HCT116 (cell line): ENCODE results near the gene STPG1. TPM values are rescaled to one million over a fixed set of nuclear protein-coding genes. Genes with fewer than 3 reads are reported as not detected.

Experiments
- ATAC-seq: fragments of 200-7000 bp; cut with Tn5 transposase; 2 replicates; pipeline ENCODE4 v1.9.1; 2020; ENCODE audit warnings: mild to moderate bottlenecking, moderate library complexity
- BruUV-seq: library from RNA; stranded (reverse); fragments of 400-500 nt; replicated peaks from 2 replicates; lab custom pipeline; 2021; lab: Mats Ljungman, UMichigan
- CTCF ChIA-PET: fragments of 300-600 bp; sonication (Branson Sonifier 250); formaldehyde crosslinking; loops from one replicate; lab custom pipeline; 2021; ENCODE audit warnings: antibody characterized with exemption; lab: Charles Lee
- POLR2A ChIA-PET: fragments of 300-600, 350-600 bp; sonication (Branson Sonifier 250); formaldehyde crosslinking; loops from one replicate; lab custom pipeline; 2021; ENCODE audit warnings: antibody characterized with exemption; lab: Charles Lee
- RAD21 ChIA-PET, 2 experiments: fragments of 300-600 bp; sonication (Branson Sonifier 250); formaldehyde crosslinking; loops; one replicate each; lab custom pipeline; 2023; ENCODE audit warnings: low total read pairs in 2 of 2; ENCODE audit not compliant: uncharacterized antibody in 2 of 2, unreplicated experiment in 2 of 2, low non-redundant PET in 1 of 2; lab: Charles Lee
- DNase-seq: peaks from one replicate; pipeline ENCODE4 v3.0.0-alpha.2; 2010; ENCODE audit warnings: low read depth, low spot score
- H2AFZ ChIP-seq: fragments of 200-600 bp; shearing (Covaris generic), sonication (generic); 2 replicates; pipeline ENCODE4 v1.6.1; 2017; ENCODE audit warnings: low read depth, mixed run types, mixed read lengths, antibody characterized with exemption, low read length; ENCODE audit not compliant: poor library complexity, severe bottlenecking
- H3K27ac ChIP-seq: 2 replicates; pipeline ENCODE4 v1.5.1; 2012; ENCODE audit warnings: low read depth, low read length
- H3K27me3 ChIP-seq: fragments of 200-600 bp; sonication (generic); 2 replicates; pipeline ENCODE4 v1.6.1; 2016; ENCODE audit warnings: mixed run types, low read length, mixed read lengths; ENCODE audit not compliant: insufficient read depth
- H3K36me3 ChIP-seq, 2 experiments: fragments of 200-500 bp in 1 of 2; fragments of 200-600 bp in 1 of 2; sonication (Bioruptor generic) in 1 of 2; sonication (generic) in 1 of 2; 2 replicates each; pipeline versions ENCODE4 v1.5.1 to v1.6.1; 2014 to 2016; ENCODE audit warnings: low read length in 2 of 2, inconsistent platforms in 1 of 2, mixed read lengths in 1 of 2, mixed run types in 1 of 2; ENCODE audit not compliant: insufficient read depth in 2 of 2, control insufficient read depth in 1 of 2
- H3K4me1 ChIP-seq, 2 experiments: fragments of 200-600 bp in 1 of 2; sonication (generic) in 1 of 2; 2 replicates each; pipeline versions ENCODE4 v1.5.1 to v1.6.1; 2012 to 2017; ENCODE audit warnings: low read length in 2 of 2, inconsistent platforms in 1 of 2, mild to moderate bottlenecking in 1 of 2, mixed read lengths in 1 of 2, mixed run types in 1 of 2, moderate library complexity in 1 of 2; ENCODE audit not compliant: insufficient read depth in 2 of 2, control insufficient read depth in 1 of 2
- H3K4me2 ChIP-seq: fragments of 200-600 bp; sonication (generic); 2 replicates; pipeline ENCODE4 v1.6.1; 2017; ENCODE audit warnings: mixed run types, low read length, mixed read lengths
- H3K4me3 ChIP-seq, 2 experiments: fragments of 200-600 bp in 1 of 2; sonication (generic) in 1 of 2; replicated peaks in 1 of 2; 2 replicates each; pipeline ENCODE4 v1.5.1; 2011 to 2016; ENCODE audit warnings: low read length in 2 of 2, control low read depth in 1 of 2, low read depth in 1 of 2, mild to moderate bottlenecking in 1 of 2, mixed read lengths in 1 of 2, mixed run types in 1 of 2
- H3K79me2 ChIP-seq: fragments of 200-600 bp; sonication (generic); 2 replicates; pipeline ENCODE4 v1.6.1; 2017; ENCODE audit warnings: mild to moderate bottlenecking, mixed run types, low read length, moderate library complexity, mixed read lengths; ENCODE audit not compliant: insufficient read depth
- H3K9ac ChIP-seq: fragments of 200-600 bp; sonication (generic); 2 replicates; pipeline ENCODE4 v1.6.1; 2016; ENCODE audit warnings: low read length, mixed read lengths
- H3K9me2 ChIP-seq: fragments of 200-600 bp; sonication (generic), shearing (Covaris generic); 2 replicates; pipeline ENCODE4 v1.6.1; 2017; ENCODE audit warnings: mixed run types, mild to moderate bottlenecking, moderate library complexity; ENCODE audit not compliant: insufficient read depth
- H3K9me3 ChIP-seq, 2 experiments: fragments of 200-500 bp in 1 of 2; fragments of 200-600 bp in 1 of 2; sonication (Bioruptor generic) in 1 of 2; sonication (generic) in 1 of 2; 2 replicates each; pipeline ENCODE4 v1.6.1; 2014 to 2017; ENCODE audit warnings: low read length in 2 of 2, mixed read lengths in 2 of 2, inconsistent platforms in 1 of 2, low read depth in 1 of 2, mild to moderate bottlenecking in 1 of 2, mixed run types in 1 of 2, moderate library complexity in 1 of 2; ENCODE audit not compliant: control insufficient read depth in 1 of 2, insufficient read depth in 1 of 2
- H4K20me1 ChIP-seq: fragments of 200-600 bp; sonication (generic), shearing (Covaris generic); 2 replicates; pipeline ENCODE4 v1.6.1; 2017; ENCODE audit warnings: mixed run types, mild to moderate bottlenecking, moderate library complexity; ENCODE audit not compliant: insufficient read depth
- CEBPB ChIP-seq: IDR thresholded peaks from 2 replicates; pipeline ENCODE4 v1.6.1; 2012; ENCODE audit warnings: low read depth
- ELF1 ChIP-seq: IDR thresholded peaks from 2 replicates; pipeline ENCODE4 v1.6.1; 2012; ENCODE audit warnings: low read depth, borderline replicate concordance
- EZH2 ChIP-seq: fragments of 200-600 bp; sonication (generic); IDR thresholded peaks from 2 replicates; pipeline ENCODE4 v1.6.1; 2017; ENCODE audit warnings: antibody characterized with exemption, mixed run types
- POLR2AphosphoS5 ChIP-seq: IDR thresholded peaks from 2 replicates; pipeline ENCODE4 v1.6.1; 2011; ENCODE audit warnings: mild to moderate bottlenecking, low read depth, low read length, moderate library complexity
- SIN3A ChIP-seq: IDR thresholded peaks from 2 replicates; pipeline ENCODE4 v1.6.1; 2012; ENCODE audit warnings: low read depth
- YY1 ChIP-seq: IDR thresholded peaks from 2 replicates; pipeline ENCODE4 v1.6.1; 2011; ENCODE audit warnings: low read length, low read depth, moderate library complexity, mild to moderate bottlenecking; ENCODE audit not compliant: insufficient replicate concordance; ENCODE audit errors: extremely low read depth
- ZBTB33 ChIP-seq: IDR thresholded peaks from 2 replicates; pipeline ENCODE4 v1.6.1; 2011; ENCODE audit warnings: mild to moderate bottlenecking, low read length, moderate library complexity; ENCODE audit not compliant: insufficient replicate concordance; ENCODE audit errors: extremely low read depth
- ZFX ChIP-seq: fragments of 450-650 bp; IDR thresholded peaks from 2 replicates; pipeline ENCODE4 v1.6.1; 2017
- ZNF274 ChIP-seq: fragments of 200-500 bp; sonication (Bioruptor generic); IDR thresholded peaks from 2 replicates; pipeline ENCODE4 v1.6.1; 2014; ENCODE audit warnings: mild to moderate bottlenecking, low read depth, low read length, inconsistent platforms
- intact Hi-C: fragments of 100-400 bp; cut with micrococcal nuclease; formaldehyde crosslinking; loops from 2 replicates; pipeline ENCODE4 v1.10.0; 2022
- total RNA-seq: library from RNA; stranded (reverse); gene quantifications from one replicate; pipeline ENCODE4 v1.2.1, GENCODE V29; 2021; ENCODE audit not compliant: unreplicated experiment

The STPG1 gene
- total RNA-seq, 1 experiment from 2014 or later = 13.4 TPM

GRCh38 chr1:24387636-24388175, 25.9 kb downstream of the STPG1 start (continued):
- TF ChIP-seq ZBTB33 (no peak), ELF1 (no peak), SIN3A (no peak), ZFX (no peak), ZNF274 (no peak), POLR2AphosphoS5 (no peak), CEBPB (no peak)

GRCh38 chr1:24386931-24387330, 26.7 kb downstream of the STPG1 start:
- ATAC-seq (no peak), DNase-seq (no peak)
- Histone ChIP-seq H3K9me3 (no peaks in the 10 kb centered on the region), H3K9me2 (no peaks in the 10 kb centered on the region), H3K4me2 (no peak overlapping the region), H3K36me3 (no peaks in the 10 kb centered on the region), H3K9ac (no peak overlapping the region), H3K4me1 (peaks cover 5 to 27% of the 10 kb centered on the region in 2 experiments; a peak in 3 of 4 replicates), H3K4me3 (no peak overlapping the region), H2AFZ (no peak overlapping the region), H4K20me1 (no peaks in the 10 kb centered on the region), H3K79me2 (no peaks in the 10 kb centered on the region), H3K27me3 (no peaks in the 10 kb centered on the region), H3K27ac (no peak overlapping the region)
- intact Hi-C loops = no loop called here
- ChIA-PET CTCF (interaction anchor here (1.7 to 3.5 kb wide), 3 partner anchors 183 to 188 kb away, joined by 5 to 22 read pairs (median 18); no protein-coding TSS in a partner anchor), POLR2A (no interaction called here), RAD21 (interaction anchor here (0.9 to 1.2 kb wide), 2 partner anchors 186 to 188 kb away, joined by 3 read pairs; no protein-coding TSS in a partner anchor)
- no TSS peak for BruUV-seq
- no peak for TF ChIP-seq EZH2
- TF ChIP-seq YY1 = no peak
- no peak for TF ChIP-seq ZNF274
